Adrenal gland (tissue), 19 donors: ENCODE results near the gene SRXN1. TPM values are rescaled to one million over a fixed set of nuclear protein-coding genes. Genes with fewer than 3 reads are reported as not detected.

ENCODE experiments used
- DNase-seq, 7 donors: peaks; one replicate each; pipeline ENCODE4 v3.0.0-alpha.2; 2019 to 2020
- H3K27ac ChIP-seq, 5 donors: fragments of 200-600 bp; sonication (generic) in 4 of 5; 1 replicate in 3 of 5; 2 replicates in 2 of 5; pipeline versions ENCODE4 v1.5.1 to v1.8.0; 2016 to 2020; ENCODE audit warnings: mild to moderate bottlenecking in 1 of 5
- H3K27me3 ChIP-seq: fragments of 200-600 bp; 2 replicates; pipeline ENCODE4 v1.8.0; 2021
- H3K36me3 ChIP-seq, 2 donors: fragments of 200-600 bp; replicated peaks in 1 of 2; 1 replicate in 1 of 2; 2 replicates in 1 of 2; pipeline versions ENCODE4 v1.5.1 to v1.8.0; 2018 to 2022
- H3K4me1 ChIP-seq, 2 donors: fragments of 200-600 bp; replicated peaks in 1 of 2; 1 replicate in 1 of 2; 2 replicates in 1 of 2; pipeline versions ENCODE4 v1.5.1 to v1.8.0; 2018 to 2021
- H3K4me3 ChIP-seq, 4 donors: fragments of 200-600 bp; sonication (generic) in 3 of 4; one replicate each; pipeline ENCODE4 v1.5.1; 2016 to 2018
- H3K9me3 ChIP-seq, 3 donors: fragments of 200-600 bp; sonication (generic) in 1 of 3; replicated peaks in 1 of 3; 1 replicate in 2 of 3; 2 replicates in 1 of 3; pipeline versions ENCODE4 v1.5.1 to v1.8.0; 2016 to 2021
- POLR2A ChIP-seq, 2 donors: fragments of 450-650 bp; IDR thresholded peaks; one replicate each; pipeline ENCODE4 v1.6.1; 2017; ENCODE audit warnings: antibody characterized with exemption in 2 of 2, mild to moderate bottlenecking in 2 of 2, moderate library complexity in 1 of 2
- WGBS, 4 donors: extraction: QIAGEN DNeasy Blood & Tissue Kit in 2 of 4; methylation state at CpG; one replicate each; pipeline versions ENCODE4 v1.1.5 to v1.1.7; 2013 to 2017; 5-methylcytosine and 5-hydroxymethylcytosine counted together
- intact Hi-C, 2 donors: fragments of 100-400 bp; cut with DNase I; formaldehyde crosslinking; loops; one replicate each; pipeline versions ENCODE4 v1.14.1 to v1.15.0; 2022 to 2023
- long read RNA-seq, 10 donors: library from polyadenylated mRNA in 3 of 10; unstranded in 2 of 10; stranded (forward) in 1 of 10; transcript quantifications; one replicate each; pipeline ENCODE4 v2.0.0 and lab custom pipeline, GENCODE V29; 2021 to 2026
- polyA plus RNA-seq, 3 donors: library from polyadenylated mRNA; stranded (reverse); fragments of 200-250 nt in 2 of 3; fragments of 350-450 nt in 1 of 3; fragmentation: Illumina TruSeq in 1 of 3; extraction: RNeasy Lipid Tissue Mini Kit (QIAGEN cat#74804) in 1 of 3; gene quantifications; one replicate each; pipeline ENCODE4 v1.2.3, GENCODE V29; 2013 to 2014
- total RNA-seq, 9 donors: library from RNA; depleted of rRNA in 4 of 9; stranded (reverse); fragments of >200 nt in 4 of 9; fragments of 120-200 nt in 1 of 9; fragmentation: NEBNext Ultra II Directional in 1 of 9; extraction: Animal tissue kit (Norgen Biotek cat#: 25700) in 1 of 9; gene quantifications; one replicate each; pipeline versions ENCODE4 v1.1.0 to v1.2.4, GENCODE V29; 2013 to 2023
- TF ChIP-seq, protein P1 (sequence below), 6 experiments: fragments of 450-650 bp in 4 of 6; fragments of 200-600 bp in 2 of 6; sonication (generic) in 1 of 6; IDR thresholded peaks; 1 replicate in 5 of 6; 2 replicates in 1 of 6; pipeline versions ENCODE4 v1.5.1 to v1.8.0; 2016 to 2021; ENCODE audit warnings: antibody characterized with exemption in 6 of 6, mild to moderate bottlenecking in 2 of 6, moderate library complexity in 1 of 6
- donor health status: healthy with polysubstance abuse.
- donor health status: Bipolar disorder and iron deficiency.
- donor health status: DM: yes; HTN: yes; CAD: no.
- donor health status: DM: no; HTN: no; CAD: no.
- donor health status: DM: no; HTN: no; CAD: no.
- donor health status: DM: yes; HTN: yes; CAD: no.

Gene SRXN1
- total RNA-seq: 100 to 1,000 TPM in 2 of 9 donors, 10 to 100 TPM in 7; 42.3 to 203 (median 77.4) TPM
- polyA plus RNA-seq: 100 to 1,000 TPM in 1 of 3 donors, 10 to 100 TPM in 2; 19.1 to 160 (median 24.9) TPM
- long read RNA-seq, donor 1, transcript SRXN1-201 (2 exons, 2,698 nt): major isoform, 127 of 127 reads
- long read RNA-seq, donor 1, partial matches to known transcripts: 0 of 127 reads
- long read RNA-seq, donor 1, other reads (novel, unspliced or antisense): 0 of 127 reads
- long read RNA-seq, donor 2, transcript SRXN1-201 (2 exons, 2,698 nt): major isoform, 98 of 98 reads
- long read RNA-seq, donor 2, partial matches to known transcripts: 0 of 98 reads
- long read RNA-seq, donor 2, other reads (novel, unspliced or antisense): 0 of 98 reads
- long read RNA-seq, donor 3, transcript SRXN1-201 (2 exons, 2,698 nt): major isoform, 117 of 117 reads
- long read RNA-seq, donor 3, partial matches to known transcripts: 0 of 117 reads
- long read RNA-seq, donor 3, other reads (novel, unspliced or antisense): 0 of 117 reads
- long read RNA-seq, donor 4, partial matches to known transcripts: 0 of 2 reads
- long read RNA-seq, donor 4, other reads (novel, unspliced or antisense): 0 of 2 reads
- long read RNA-seq, donor 5, transcript SRXN1-201 (2 exons, 2,698 nt): major isoform, 322 of 324 reads
- long read RNA-seq, donor 5, partial matches to known transcripts: 0 of 324 reads
- long read RNA-seq, donor 5, other reads (novel, unspliced or antisense): 2 of 324 reads
- long read RNA-seq, donor 6: 0 reads
- long read RNA-seq, donor 7, transcript SRXN1-201 (2 exons, 2,698 nt): major isoform, 53 of 53 reads
- long read RNA-seq, donor 7, partial matches to known transcripts: 0 of 53 reads
- long read RNA-seq, donor 7, other reads (novel, unspliced or antisense): 0 of 53 reads
- long read RNA-seq, donor 8, transcript SRXN1-201 (2 exons, 2,698 nt): major isoform, 174 of 174 reads
- long read RNA-seq, donor 8, partial matches to known transcripts: 0 of 174 reads
- long read RNA-seq, donor 8, other reads (novel, unspliced or antisense): 0 of 174 reads
- long read RNA-seq, donor 9, transcript SRXN1-201 (2 exons, 2,698 nt): major isoform, 76 of 76 reads
- long read RNA-seq, donor 9, partial matches to known transcripts: 0 of 76 reads
- long read RNA-seq, donor 9, other reads (novel, unspliced or antisense): 0 of 76 reads
- long read RNA-seq, donor 10, transcript SRXN1-201 (2 exons, 2,698 nt): major isoform, 33 of 61 reads
- long read RNA-seq, donor 10, partial matches to known transcripts: 28 of 61 reads
- long read RNA-seq, donor 10, other reads (novel, unspliced or antisense): 0 of 61 reads

DNA sequence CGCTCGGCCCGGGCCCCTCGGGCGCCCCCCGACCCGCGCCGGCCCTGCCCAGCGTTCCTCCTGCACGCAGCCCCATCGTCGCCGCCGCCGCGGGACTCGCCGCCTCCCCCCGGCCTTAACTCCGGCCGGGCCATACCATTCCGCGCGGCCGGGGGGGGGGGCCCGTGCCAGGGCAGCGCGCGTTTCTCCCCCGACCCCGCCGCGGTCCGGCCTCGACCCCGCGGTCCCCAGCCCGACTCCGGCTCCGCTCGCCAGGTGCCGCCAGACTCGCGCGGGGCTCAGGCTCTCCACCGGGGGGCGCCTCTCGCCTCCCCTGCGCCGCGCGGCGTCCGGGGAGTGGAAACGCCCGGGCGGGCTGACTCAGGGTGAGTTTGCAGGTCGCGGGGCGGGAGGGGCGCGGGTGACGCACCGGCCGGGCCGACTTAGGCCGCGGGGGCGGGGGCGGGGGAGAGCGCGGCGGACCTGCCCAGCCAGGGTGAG lies at the start of gene SRXN1:
Gene SRXN1 (minus strand): TSS at position 91 of the 480 bp plus-strand sequence. CDS start 15 bp downstream, at position 76.
- Histone ChIP-seq H3K4me3 (peak within 1 kb of the TSS in 3 of 4 donors; percentile 36 to 97 (median 52)), H3K4me1 (peaks cover 11 to 24% of the 10 kb centered on the region in 2 donors), H3K27me3 (no peaks in the 10 kb centered on the region), H3K27ac (peak within 1 kb of the TSS; percentile 24 to 100 (median 94)), H3K9me3 (no peaks in the 10 kb centered on the region), H3K36me3 (peaks cover 0 to 27% of the 10 kb centered on the region in 2 donors)
- TF ChIP-seq, protein P1, sequence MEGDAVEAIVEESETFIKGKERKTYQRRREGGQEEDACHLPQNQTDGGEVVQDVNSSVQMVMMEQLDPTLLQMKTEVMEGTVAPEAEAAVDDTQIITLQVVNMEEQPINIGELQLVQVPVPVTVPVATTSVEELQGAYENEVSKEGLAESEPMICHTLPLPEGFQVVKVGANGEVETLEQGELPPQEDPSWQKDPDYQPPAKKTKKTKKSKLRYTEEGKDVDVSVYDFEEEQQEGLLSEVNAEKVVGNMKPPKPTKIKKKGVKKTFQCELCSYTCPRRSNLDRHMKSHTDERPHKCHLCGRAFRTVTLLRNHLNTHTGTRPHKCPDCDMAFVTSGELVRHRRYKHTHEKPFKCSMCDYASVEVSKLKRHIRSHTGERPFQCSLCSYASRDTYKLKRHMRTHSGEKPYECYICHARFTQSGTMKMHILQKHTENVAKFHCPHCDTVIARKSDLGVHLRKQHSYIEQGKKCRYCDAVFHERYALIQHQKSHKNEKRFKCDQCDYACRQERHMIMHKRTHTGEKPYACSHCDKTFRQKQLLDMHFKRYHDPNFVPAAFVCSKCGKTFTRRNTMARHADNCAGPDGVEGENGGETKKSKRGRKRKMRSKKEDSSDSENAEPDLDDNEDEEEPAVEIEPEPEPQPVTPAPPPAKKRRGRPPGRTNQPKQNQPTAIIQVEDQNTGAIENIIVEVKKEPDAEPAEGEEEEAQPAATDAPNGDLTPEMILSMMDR (IDR thresholded peaks at IDR 0.05): peak in 3 of 6 experiments; percentile 52 to 64 (median 57)
- TF ChIP-seq POLR2A (IDR thresholded peaks at IDR 0.05): peak; percentile 62 to 76
- intact Hi-C loops: no loop called here
- peak; percentile 92 to 96 (median 94) for DNase-seq
- WGBS, 4 donors: 1% methylated on average over 67 to 73 of the region's 74 CpGs; no CpG with 5 or more reads in 2 of the 4 donors

- Histone ChIP-seq H3K36me3 (no peaks in the 10 kb centered on the region), H3K4me1 (peaks cover 4 to 10% of the 10 kb centered on the region in 2 donors), H3K27me3 (no peaks in the 10 kb centered on the region), H3K9me3 (no peaks in the 10 kb centered on the region), H3K27ac (no peak overlapping the region), H3K4me3 (no peak overlapping the region)
- intact Hi-C loops: no loop called here
- 70 to 96% (median 79%) methylated on average over 2 to 6 of the region's 6 CpGs for WGBS, 4 donors
- no peak for DNase-seq
- no peak for TF ChIP-seq POLR2A (IDR thresholded peaks at IDR 0.05)
- TF ChIP-seq, protein P1 (IDR thresholded peaks at IDR 0.05): no peak
Measured at GRCh38 chr20:701401-702129, 48.6 kb upstream of the SRXN1 start.

DNA sequence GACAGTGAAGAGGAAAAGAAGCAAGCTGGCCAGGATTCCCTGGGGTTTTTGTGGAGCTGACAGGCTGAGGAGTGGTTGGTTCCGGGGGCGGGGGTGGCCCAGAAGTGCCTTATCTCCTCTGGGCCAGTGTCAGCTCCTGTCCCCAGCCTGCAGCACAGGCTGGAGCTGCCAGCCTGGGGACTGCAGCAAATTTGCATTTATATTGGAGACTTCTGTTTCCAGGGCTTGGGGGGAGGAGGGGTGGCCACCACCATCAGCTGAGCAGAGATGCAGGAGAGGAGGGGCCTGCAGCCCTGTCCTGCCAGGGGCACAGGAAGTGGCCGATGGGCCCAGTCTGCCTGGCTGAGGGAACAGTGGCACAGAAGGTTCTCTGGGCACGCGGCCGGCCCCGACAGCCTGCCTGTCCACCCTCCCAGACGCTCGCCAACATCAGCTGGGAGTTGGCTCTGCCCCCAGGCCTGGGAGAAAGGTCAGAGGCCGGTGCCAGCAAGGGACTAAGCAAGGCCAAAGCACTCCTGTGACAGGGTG lies 46.9 kb upstream of the SRXN1 start:
- WGBS, 4 donors: 20 to 38% (median 34%) methylated on average over 2 to 10 of the region's 10 CpGs
- Histone ChIP-seq H3K4me3 (no peak overlapping the region), H3K27me3 (no peaks in the 10 kb centered on the region), H3K4me1 (peaks cover 4 to 10% of the 10 kb centered on the region in 2 donors), H3K9me3 (no peaks in the 10 kb centered on the region), H3K27ac (peak overlapping the region in 2 of 5 donors; percentile 31 to 58), H3K36me3 (no peaks in the 10 kb centered on the region)
- peak; percentile 53 to 87 (median 78) for DNase-seq
- intact Hi-C loops: no loop called here
- TF ChIP-seq, protein P1 (IDR thresholded peaks at IDR 0.05): no peak
- TF ChIP-seq POLR2A (IDR thresholded peaks at IDR 0.05): no peak
